Suprapubic skin (tissue), 4 donors: ENCODE measurements around the gene IL22RA2. TPM values are rescaled to one million over a fixed set of nuclear protein-coding genes. Genes with fewer than 3 reads are reported as not detected.
"Not testable (repeated sequence)": the region's sequence is repeated elsewhere in the genome, so short reads cannot be mapped to it uniquely, and the experiment has no call there.

Experiments
- DNase-seq, 2 donors: peaks; one replicate each; pipeline ENCODE4 v3.0.0-alpha.2; 2019; ENCODE audit warnings: low spot score in 2 of 2
- H3K27ac ChIP-seq: fragments of 200-600 bp; sonication (generic); one replicate; pipeline ENCODE4 v1.5.1; 2019
- H3K27me3 ChIP-seq: fragments of 200-600 bp; sonication (generic); one replicate; pipeline ENCODE4 v1.5.1; 2019
- H3K36me3 ChIP-seq: fragments of 200-600 bp; sonication (generic); one replicate; pipeline ENCODE4 v1.5.1; 2019
- H3K4me1 ChIP-seq: fragments of 200-600 bp; sonication (generic); one replicate; pipeline ENCODE4 v1.5.1; 2019
- H3K4me3 ChIP-seq: fragments of 200-600 bp; sonication (generic); one replicate; pipeline ENCODE4 v1.5.1; 2019; ENCODE audit warnings: mild to moderate bottlenecking
- H3K9me3 ChIP-seq: fragments of 200-600 bp; sonication (generic); one replicate; pipeline ENCODE4 v1.5.1; 2019
- EP300 ChIP-seq: sonication (generic); formaldehyde crosslinking; IDR thresholded peaks from one replicate; pipeline ENCODE4 v1.6.1; 2017; ENCODE audit warnings: antibody characterized with exemption
- POLR2A ChIP-seq, 2 donors: fragments of 450-650 bp; IDR thresholded peaks; one replicate each; pipeline ENCODE4 v1.6.1; 2017; ENCODE audit warnings: antibody characterized with exemption in 2 of 2, mild to moderate bottlenecking in 2 of 2, moderate library complexity in 2 of 2
- POLR2AphosphoS5 ChIP-seq, 3 donors: sonication (generic); formaldehyde crosslinking; IDR thresholded peaks; one replicate each; pipeline ENCODE4 v1.6.1; 2017; ENCODE audit warnings: antibody characterized with exemption in 3 of 3
- WGBS: methylation state at CpG from one replicate; pipeline ENCODE4 v1.1.5; 2018; 5-methylcytosine and 5-hydroxymethylcytosine counted together
- total RNA-seq, 4 donors: library from RNA; depleted of rRNA; stranded (reverse); fragments of >200 nt; gene quantifications; one replicate each; pipeline ENCODE4 v1.1.0, GENCODE V29; 2016
- TF ChIP-seq, protein P1 (sequence below), 2 donors: fragments of 200-600 bp in 1 of 2; fragments of 450-650 bp in 1 of 2; sonication (generic) in 1 of 2; IDR thresholded peaks; one replicate each; pipeline ENCODE4 v1.5.1; 2016 to 2019; ENCODE audit warnings: antibody characterized with exemption in 2 of 2, mild to moderate bottlenecking in 1 of 2, moderate library complexity in 1 of 2

IL22RA2 gene
- total RNA-seq, 4 donors from 2014 or later: 0.26 to 0.56 TPM; not detected in 2

DNA sequence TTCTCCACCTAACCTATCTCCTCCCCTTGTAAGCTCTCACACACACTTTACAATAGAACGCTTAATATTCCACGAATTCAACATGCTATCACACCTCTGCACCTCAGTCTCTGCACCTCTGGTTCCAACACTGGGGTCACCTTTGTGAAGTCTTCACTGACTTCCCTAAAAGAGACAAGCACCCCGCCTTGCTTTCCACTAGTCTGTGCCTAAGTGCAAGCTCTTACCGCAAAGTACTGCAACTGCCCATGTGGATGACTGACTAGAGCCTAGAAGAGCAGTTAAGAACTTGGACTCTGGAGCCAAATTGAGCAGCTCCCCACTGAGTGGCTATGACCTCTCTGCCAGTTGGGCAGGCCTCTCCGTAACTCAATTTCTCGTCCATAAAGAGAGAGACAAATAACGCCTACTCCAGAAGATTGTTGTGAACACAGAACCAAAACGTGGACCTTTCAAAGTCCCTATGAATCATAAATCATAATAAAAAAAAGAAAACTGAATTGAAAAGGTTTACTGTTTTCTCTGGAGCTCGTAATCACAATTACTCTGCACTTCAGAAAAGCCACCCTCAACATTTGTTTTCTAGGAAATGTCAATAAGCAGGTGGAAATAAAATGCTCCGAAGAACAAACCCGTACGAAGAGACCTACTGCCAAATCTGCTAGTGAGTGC lies 44.5 kb upstream of the IL22RA2 start:
- DNase-seq: no peak
- TF ChIP-seq POLR2AphosphoS5 (IDR thresholded peaks at IDR 0.05): peak in 1 of 3 donors; percentile 22
- TF ChIP-seq, protein P1, sequence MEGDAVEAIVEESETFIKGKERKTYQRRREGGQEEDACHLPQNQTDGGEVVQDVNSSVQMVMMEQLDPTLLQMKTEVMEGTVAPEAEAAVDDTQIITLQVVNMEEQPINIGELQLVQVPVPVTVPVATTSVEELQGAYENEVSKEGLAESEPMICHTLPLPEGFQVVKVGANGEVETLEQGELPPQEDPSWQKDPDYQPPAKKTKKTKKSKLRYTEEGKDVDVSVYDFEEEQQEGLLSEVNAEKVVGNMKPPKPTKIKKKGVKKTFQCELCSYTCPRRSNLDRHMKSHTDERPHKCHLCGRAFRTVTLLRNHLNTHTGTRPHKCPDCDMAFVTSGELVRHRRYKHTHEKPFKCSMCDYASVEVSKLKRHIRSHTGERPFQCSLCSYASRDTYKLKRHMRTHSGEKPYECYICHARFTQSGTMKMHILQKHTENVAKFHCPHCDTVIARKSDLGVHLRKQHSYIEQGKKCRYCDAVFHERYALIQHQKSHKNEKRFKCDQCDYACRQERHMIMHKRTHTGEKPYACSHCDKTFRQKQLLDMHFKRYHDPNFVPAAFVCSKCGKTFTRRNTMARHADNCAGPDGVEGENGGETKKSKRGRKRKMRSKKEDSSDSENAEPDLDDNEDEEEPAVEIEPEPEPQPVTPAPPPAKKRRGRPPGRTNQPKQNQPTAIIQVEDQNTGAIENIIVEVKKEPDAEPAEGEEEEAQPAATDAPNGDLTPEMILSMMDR (IDR thresholded peaks at IDR 0.05): no peak
- no peaks in the 10 kb centered on the region for H3K36me3 ChIP-seq

GRCh38 chr6:137216875-137217553 lies 43.6 kb upstream of the IL22RA2 start:
- peaks cover 86% of the 10 kb centered on the region for H3K4me1 ChIP-seq
- no peak for DNase-seq
- 18% methylated on average over 12 of the region's 12 CpGs for WGBS

More for the DNA sequence above, 44.5 kb upstream of the IL22RA2 start:
- H3K4me1 ChIP-seq: peaks cover 86% of the 10 kb centered on the region
- H3K4me3 ChIP-seq: peak overlapping the region; percentile 84
- WGBS: 9% methylated on average over 12 of the region's 12 CpGs
- H3K9me3 ChIP-seq: no peaks in the 10 kb centered on the region
- H3K27ac ChIP-seq: peak overlapping the region; percentile 99
- no peaks in the 10 kb centered on the region for H3K27me3 ChIP-seq

DNA sequence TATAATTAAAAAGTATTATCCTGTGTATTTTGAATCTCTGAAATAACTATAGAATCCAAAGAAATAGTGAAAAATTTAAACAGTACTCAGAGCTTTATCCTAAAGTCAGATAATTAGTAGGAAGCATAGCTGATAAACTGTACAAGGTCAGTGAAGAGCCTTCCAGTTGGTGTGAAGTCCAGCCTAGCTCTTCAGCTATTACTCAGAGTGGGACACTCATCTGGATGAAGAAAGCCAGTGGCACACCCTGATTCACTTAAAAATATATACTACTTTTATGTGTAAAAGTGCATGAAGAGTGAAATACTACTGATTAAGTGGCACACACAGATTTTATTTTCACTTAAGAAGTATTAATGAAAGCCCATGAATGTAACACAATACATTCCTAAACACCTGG lies 42.7 kb upstream of the IL22RA2 start:
- peak overlapping the region; percentile 99 for H3K27ac ChIP-seq
- no peaks in the 10 kb centered on the region for H3K27me3 ChIP-seq
- no peaks in the 10 kb centered on the region for H3K36me3 ChIP-seq
- H3K4me1 ChIP-seq: peaks cover 86% of the 10 kb centered on the region
- peak overlapping the region; percentile 84 for H3K4me3 ChIP-seq
- H3K9me3 ChIP-seq: no peaks in the 10 kb centered on the region
- TF ChIP-seq, protein P1 (IDR thresholded peaks at IDR 0.05): no peak
- TF ChIP-seq POLR2AphosphoS5 (IDR thresholded peaks at IDR 0.05) (no peak), POLR2A (IDR thresholded peaks at IDR 0.05) (no peak), EP300 (no peak)
- DNase-seq: no peak

More at GRCh38 chr6:137216875-137217553, 43.6 kb upstream of the IL22RA2 start:
- Histone ChIP-seq H3K27ac (peak overlapping the region; percentile 99), H3K4me3 (peak overlapping the region; percentile 84), H3K27me3 (no peaks in the 10 kb centered on the region), H3K36me3 (no peaks in the 10 kb centered on the region), H3K9me3 (no peaks in the 10 kb centered on the region)
- TF ChIP-seq POLR2AphosphoS5 (IDR thresholded peaks at IDR 0.05): peak in 1 of 3 donors; percentile 12
- no peak for TF ChIP-seq EP300
- TF ChIP-seq POLR2A (IDR thresholded peaks at IDR 0.05): no peak
- TF ChIP-seq, protein P1 (IDR thresholded peaks at IDR 0.05): no peak

- H3K36me3 ChIP-seq, H3K9me3 ChIP-seq, DNase-seq, H3K27me3 ChIP-seq: not testable (repeated sequence)
- Histone ChIP-seq H3K4me3 (peak overlapping the region; percentile 84), H3K4me1 (peaks cover 89% of the 10 kb centered on the region), H3K27ac (peak overlapping the region; percentile 99)
- WGBS: 82% methylated on average over 3 of the region's 3 CpGs
These were observed 42.2 kb upstream of the IL22RA2 start for GRCh38 chr6:137215630-137216029.

DNA sequence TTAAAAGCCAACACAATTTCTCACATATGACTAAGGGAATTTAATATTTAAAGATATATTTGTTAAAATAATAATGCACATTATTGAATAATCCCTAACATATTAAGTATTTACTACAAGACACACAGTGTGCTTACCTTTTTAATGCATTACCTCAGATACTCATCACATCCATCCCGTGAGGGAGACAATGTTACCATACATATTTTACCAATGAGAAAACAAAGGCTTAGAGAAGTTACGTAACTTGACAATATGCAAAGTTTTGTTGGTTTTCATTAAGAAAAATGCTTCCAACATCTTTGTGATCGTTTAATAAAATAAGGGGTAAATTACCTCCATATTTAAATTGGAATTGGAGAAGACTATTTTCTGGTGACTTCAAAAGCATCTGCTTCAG lies 41.5 kb upstream of the IL22RA2 start:
- Histone ChIP-seq H3K4me1 (peaks cover 89% of the 10 kb centered on the region), H3K27me3 (no peaks in the 10 kb centered on the region), H3K27ac (peak overlapping the region; percentile 99), H3K36me3 (no peaks in the 10 kb centered on the region), H3K4me3 (peak overlapping the region; percentile 84), H3K9me3 (no peaks in the 10 kb centered on the region)
- DNase-seq: no peak
- TF ChIP-seq POLR2A (IDR thresholded peaks at IDR 0.05) (no peak), POLR2AphosphoS5 (IDR thresholded peaks at IDR 0.05) (no peak), EP300 (no peak)
- TF ChIP-seq, protein P1 (IDR thresholded peaks at IDR 0.05): no peak
- 36% methylated on average over 3 of the region's 3 CpGs for WGBS
